Epidermal melanocyte (primary cell): ENCODE data around the gene RNGTT.

Experiments used
- DNase-seq: peaks from one replicate; pipeline ENCODE4 v3.0.0; 2011; ENCODE audit warnings: low spot score; ENCODE audit not compliant: insufficient read length

Gene RNGTT

GRCh38 chr6:88665131-88665530 is 298.3 kb downstream of the RNGTT start:
- no peak for DNase-seq

- DNase-seq, result no peak
Observed at GRCh38 chr6:88663801-88664200, 299.6 kb downstream of the RNGTT start.

DNA sequence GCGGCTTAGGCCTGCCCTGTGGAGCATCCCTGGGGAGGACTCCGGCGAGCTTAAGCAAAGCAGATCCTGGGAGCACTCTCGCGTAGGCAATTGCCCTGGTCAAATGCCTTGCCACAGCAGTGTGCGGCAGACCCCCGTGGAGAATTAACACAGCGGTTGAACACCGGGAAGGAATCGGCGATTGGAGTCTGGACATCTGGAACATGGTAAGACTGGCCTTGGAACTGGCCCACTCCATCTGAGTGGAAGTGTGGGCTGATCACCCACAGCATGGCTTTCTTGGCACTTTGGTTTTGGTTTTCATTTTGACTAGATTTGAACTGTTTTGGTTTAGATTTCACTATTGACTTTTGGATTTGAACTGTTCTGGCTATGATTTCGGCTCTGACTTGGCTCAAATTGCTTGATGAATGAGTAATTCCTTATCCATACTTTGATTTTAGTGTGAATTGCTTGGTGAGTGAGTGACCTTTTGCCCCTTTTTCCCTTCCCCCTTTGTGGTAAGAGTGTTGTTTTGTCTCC is 300.7 kb downstream of the RNGTT start:
- DNase-seq, result no peak

GRCh38 chr6:88662163-88662580 is 301.2 kb downstream of the RNGTT start:
- DNase-seq, result no peak

- no peak for DNase-seq
Observed at GRCh38 chr6:88661136-88661535, 302.3 kb downstream of the RNGTT start.

DNA sequence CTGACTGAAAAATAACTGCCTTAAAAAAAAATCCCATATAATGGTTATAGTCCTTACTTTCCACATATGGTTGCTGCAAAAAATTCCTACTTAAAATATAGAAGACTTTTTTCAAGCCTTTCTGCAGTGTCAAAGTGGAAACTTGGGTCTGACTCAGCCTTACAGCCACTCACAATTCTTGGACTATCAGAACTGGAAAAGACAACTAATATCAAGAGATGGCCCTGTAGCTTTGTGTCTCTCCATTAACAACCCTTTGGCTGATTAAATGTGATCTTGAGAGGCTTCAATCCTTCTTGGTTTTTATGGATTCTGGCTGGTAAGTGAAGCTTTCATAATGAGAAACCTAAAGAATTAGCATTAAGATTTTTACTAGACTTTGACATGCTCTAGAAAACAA is 307.8 kb downstream of the RNGTT start:
- DNase-seq, result no peak

GRCh38 chr6:88653936-88654335 is 309.5 kb downstream of the RNGTT start:
- DNase-seq, result no peak

DNA sequence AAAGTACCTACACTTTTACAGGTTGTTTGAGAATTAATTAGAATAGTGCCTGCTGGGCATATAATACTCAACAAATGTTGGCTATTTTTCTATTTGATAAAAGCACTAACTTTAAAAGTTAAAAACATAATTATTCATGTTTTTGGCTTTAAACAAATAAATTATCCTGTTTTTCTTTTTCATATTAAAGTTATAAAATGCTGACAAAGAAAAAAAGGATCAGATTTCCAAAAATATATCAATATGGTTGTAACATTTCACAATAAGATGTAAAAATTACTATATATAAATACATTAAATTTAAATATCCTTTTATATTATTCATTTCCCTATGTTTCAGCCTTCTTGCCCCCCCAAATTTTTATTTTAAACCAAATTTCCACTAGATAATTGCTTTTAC is 312.0 kb downstream of the RNGTT start:
- no peak for DNase-seq

DNA sequence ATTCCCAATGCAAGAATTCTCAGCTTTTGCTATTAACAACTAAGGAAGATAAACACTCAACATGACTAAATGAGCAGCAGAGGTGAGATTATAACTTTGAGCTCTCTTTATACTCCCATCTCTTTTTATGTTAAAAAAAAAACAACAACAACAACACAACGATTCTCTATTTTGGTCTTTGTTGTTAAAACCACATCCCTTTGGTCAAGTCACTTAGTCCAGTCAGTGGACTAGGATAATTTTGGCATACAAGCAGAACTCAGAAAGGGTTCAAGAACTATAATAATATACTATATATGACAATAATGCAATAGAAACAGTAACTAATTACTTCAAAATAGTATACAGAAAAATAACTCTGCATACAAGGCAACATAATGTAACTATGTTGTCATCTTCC is 312.4 kb downstream of the RNGTT start:
- DNase-seq, result no peak

DNA sequence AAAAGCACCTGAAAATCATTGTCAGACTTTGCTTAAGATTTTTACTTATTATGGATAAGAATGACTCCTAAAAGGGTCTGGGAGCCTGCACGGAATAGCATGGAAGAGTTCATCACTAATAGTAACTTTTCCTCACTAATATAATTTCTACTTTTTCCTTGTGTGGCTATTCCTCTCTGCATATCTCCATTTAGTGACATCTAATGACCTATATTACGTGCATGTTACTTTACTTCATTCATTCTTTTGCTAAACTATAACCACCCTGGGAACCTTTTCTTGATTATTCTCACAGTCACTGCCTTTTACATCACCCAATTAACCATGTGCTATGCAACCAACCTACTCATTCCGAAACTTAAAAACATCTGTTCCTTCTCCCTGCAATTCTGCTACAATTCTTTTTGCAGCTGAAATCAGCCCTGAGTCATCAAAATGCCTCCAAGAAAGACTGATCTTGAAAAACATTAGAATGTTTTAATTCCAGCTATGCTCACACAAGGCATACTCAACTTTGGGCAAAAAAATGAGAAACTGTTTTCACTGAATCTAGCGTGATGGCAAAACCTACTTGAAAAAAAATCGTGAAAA is 313.3 kb downstream of the RNGTT start:
- no peak for DNase-seq

DNA sequence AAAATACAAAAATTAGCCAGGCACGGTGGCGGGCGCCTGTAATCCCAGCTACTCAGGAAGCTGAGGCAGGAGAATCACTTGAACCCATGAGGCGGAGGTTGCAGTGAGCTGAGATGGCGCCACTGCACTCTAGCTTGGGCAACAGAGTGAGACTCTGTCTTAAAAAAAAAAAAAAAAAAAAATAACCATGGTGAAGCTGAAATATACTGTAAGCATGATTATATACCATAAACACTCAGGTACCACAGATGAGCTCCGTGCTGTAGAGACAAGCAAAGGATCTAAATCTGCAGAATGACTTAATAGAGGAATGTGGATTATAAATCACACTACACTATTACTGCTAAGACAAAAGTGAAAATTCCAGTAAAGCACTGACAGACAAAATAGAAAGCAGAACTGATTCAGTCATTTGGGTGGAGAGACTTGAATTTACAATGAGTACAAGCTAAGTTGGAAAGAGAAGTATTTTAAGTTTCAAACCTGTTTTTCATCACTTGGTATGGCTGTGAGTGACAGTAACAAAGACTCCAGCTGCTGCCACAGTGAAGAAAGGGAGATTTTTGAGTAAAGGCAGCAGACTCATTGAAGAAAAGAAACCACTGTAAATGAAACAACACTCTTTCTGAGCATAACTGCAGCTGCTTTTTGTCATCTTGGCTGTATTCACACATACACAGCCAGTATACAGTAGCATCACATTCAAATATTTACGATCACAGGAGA is 322.1 kb downstream of the RNGTT start:
- DNase-seq, result no peak

- DNase-seq, result no peak
Observed at GRCh38 chr6:88637761-88638545, 325.5 kb downstream of the RNGTT start.

GRCh38 chr6:88636871-88637270 is 326.5 kb downstream of the RNGTT start:
- no peak for DNase-seq

DNA sequence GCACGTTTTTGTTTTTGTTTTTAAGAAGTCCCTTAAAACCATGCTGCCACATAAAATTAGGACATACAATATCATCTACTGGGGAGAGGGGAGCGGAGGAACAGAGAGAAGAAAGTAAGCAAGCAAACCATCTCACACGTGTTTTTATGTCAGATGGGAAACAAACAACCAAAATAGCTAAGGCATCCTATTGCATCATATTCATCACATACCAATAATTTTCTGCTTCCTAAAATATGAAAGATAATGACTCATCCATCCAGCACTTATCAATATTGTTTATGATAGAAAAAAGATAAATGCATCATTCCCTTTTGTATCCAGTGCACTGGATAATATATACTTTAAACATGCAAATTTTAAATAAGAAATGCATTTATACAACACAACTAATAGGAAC is 329.6 kb downstream of the RNGTT start:
- DNase-seq, result no peak

DNA sequence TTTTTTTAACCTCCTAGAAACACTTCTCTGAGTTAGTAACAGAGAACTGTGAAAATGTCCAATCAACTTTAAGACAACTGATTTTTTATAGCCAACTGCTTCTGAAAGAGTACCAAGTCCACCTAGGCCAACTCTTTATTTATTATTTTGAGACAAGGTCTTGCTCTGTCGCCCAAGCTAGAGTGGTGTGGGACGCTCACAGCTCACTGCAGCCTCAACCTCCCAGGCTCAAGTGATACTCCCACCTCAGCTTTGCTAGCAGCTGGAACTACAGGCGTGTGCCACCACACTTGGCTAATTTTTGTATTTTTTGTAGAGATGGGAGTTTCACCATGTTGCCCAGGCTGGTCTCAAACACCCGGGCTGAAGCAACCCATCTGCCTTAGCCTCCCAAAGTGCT is 331.6 kb downstream of the RNGTT start:
- no peak for DNase-seq

- no peak for DNase-seq
Observed at GRCh38 chr6:88629838-88630494, 333.5 kb downstream of the RNGTT start.

- no peak for DNase-seq
Observed at GRCh38 chr6:88626460-88626859, 337.0 kb downstream of the RNGTT start.

DNA sequence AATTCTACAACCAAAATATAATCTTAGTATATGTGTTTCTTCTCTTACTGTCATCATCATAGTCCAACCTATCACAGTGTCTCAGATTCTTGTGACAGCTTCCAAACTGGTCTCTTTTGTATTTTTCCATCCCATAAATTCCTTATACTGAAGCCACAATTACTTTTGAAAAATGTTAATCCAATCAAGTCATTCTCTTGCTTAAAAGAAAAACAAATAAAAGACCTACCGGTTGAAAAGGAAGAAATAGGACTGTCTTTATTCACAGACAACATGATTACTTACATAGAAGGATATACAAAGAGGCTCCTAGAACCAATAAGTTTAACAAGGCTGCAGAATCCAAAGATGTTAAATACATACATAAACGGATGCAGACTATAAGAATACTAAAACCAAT is 339.9 kb downstream of the RNGTT start:
- DNase-seq, result no peak

GRCh38 chr6:88619951-88620350 is 343.5 kb downstream of the RNGTT start:
- DNase-seq, result no peak

- no peak for DNase-seq
Observed at GRCh38 chr6:88616380-88616779, 347.0 kb downstream of the RNGTT start.

GRCh38 chr6:88614316-88614877 is 349.0 kb downstream of the RNGTT start:
- DNase-seq, result no peak
